ENCODE results near the gene ZNF599.
"Not testable (repeated sequence)": the region's sequence is repeated elsewhere in the genome, so short reads cannot be mapped to it uniquely, and the experiment has no call there.

Gene ZNF599

GRCh38 chr19:34772697-34773554 lies at the start of gene ZNF599:
ZNF599 (minus strand) TSS chr19:34773215; CDS start chr19:34772841, 374 bp downstream.
- DNase-seq = peak; percentile 80
- in situ Hi-C loops (cut with HindIII; ENCODE audit: low pct_ligation_motif_present, low pct_unique_long_range_greater_than_20kb, low sequenced_read_pairs) = no loop called here

DNA sequence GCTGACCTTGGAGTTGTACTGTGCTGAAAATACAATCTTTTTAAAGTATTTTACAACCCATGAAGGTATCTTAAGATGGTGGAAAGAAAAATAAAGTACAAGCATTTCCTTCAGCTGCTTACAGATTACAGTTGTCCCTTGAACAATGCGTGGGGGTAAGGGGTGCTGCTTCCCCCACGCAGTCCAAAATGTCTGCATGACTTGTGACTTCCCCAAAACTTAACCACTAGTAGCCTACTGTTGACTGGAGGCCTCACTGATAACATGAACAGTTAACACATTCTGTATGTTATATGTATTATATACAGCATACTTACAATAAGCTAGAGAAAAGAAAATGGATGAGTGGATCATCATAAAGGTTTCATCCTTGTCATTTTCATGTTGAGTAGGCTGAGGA lies 45.3 kb upstream of the ZNF599 start:
- no peak for DNase-seq
- in situ Hi-C loops (cut with HindIII; ENCODE audit: low pct_ligation_motif_present, low pct_unique_long_range_greater_than_20kb, low sequenced_read_pairs) = no loop called here

- DNase-seq = no peak
- in situ Hi-C loops (cut with HindIII; ENCODE audit: low pct_ligation_motif_present, low pct_unique_long_range_greater_than_20kb, low sequenced_read_pairs) = no loop called here
These were observed 43.7 kb upstream of the ZNF599 start for GRCh38 chr19:34816708-34817107.

DNA sequence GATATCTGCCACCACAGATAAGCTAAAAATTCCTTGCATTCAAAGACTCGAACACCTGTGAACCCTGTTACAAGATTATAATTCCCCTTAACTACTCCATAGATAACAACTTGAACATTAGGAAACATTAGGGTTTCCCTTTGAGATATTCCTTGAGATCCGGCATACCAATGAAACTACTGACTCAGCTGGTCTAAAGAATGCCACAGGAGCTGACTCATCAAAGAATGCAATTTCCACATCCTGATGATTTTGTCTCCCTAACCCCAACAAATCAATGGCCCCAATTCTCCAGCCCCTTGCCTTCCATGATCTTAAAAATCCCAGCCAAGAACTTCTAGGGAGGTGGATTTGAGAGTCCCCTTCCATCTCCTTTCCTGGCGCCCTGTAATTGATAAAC lies 35.6 kb upstream of the ZNF599 start:
- in situ Hi-C loops (cut with HindIII; ENCODE audit: low pct_ligation_motif_present, low pct_unique_long_range_greater_than_20kb, low sequenced_read_pairs) = no loop called here
- no peak for DNase-seq

- no peak for DNase-seq
- in situ Hi-C loops (cut with HindIII; ENCODE audit: low pct_ligation_motif_present, low pct_unique_long_range_greater_than_20kb, low sequenced_read_pairs) = no loop called here
These were observed 34.2 kb upstream of the ZNF599 start for GRCh38 chr19:34806976-34807860.

DNA sequence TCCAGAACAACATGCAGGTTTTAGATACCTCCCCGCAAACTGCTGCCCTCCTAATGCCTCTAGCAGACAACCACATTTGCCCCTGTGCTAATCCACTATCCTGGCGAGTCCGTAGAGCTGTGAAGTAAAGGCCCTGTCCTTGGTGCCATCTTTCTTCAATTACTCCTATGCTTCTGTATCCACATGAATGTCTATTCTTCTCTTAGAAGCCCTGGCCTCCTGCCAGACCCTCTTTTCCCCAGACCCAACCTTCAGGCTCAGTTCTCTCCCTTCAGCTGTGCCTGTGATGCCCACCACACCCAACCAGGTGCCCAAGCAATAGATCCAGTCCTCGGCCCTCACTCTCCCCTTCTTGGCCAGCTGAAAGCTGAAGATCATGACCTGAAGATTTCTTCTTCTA lies 31.1 kb upstream of the ZNF599 start:
- no peak for DNase-seq
- in situ Hi-C loops (cut with HindIII; ENCODE audit: low pct_ligation_motif_present, low pct_unique_long_range_greater_than_20kb, low sequenced_read_pairs) = no loop called here

GRCh38 chr19:34796953-34797352 lies 23.9 kb upstream of the ZNF599 start:
- DNase-seq; in situ Hi-C loops (cut with HindIII; ENCODE audit: low pct_ligation_motif_present, low pct_unique_long_range_greater_than_20kb, low sequenced_read_pairs): not testable (repeated sequence)

DNA sequence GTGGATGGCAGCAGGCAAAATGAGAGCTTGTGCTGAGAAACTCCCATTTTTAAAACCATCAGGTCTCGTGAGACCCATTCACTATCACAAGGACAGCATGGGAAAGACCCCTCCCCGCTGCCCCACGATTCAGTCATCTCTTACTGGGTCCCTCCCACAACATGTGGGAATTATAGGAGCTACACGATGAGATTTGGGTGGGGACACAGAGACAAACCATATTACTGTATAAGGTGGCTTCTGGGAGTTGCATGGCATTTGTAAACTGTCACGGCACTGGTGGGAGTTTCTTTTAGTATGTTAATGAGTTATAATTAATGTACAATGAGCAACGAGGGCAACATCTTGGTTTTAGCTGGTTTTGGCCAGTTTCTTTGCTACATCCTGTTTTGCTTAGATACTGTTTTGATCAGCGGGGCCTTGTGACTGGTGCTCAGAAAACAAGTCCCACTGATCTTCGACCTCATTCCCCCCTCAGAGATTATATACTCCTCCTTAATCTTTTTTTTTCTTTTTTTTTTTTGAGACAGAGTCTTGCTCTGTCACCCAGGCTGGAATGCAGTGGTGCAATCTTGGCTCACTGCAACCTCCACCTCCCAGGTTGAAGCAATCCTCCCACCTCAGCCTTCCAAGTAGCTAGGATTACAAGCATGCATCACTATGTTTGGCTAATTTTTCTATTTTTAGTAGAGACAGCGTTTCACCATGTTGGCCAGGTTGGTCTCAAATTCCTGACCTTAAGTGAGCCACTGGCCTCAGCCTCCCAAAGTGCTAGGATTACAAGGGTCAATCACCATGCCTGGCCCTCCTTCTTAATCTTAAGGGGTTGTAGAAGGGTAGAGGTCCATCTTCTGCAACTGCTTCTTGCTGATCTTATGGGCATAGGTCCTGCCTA lies 21.3 kb upstream of the ZNF599 start:
- no peak for DNase-seq
- in situ Hi-C loops (cut with HindIII; ENCODE audit: low pct_ligation_motif_present, low pct_unique_long_range_greater_than_20kb, low sequenced_read_pairs) = no loop called here

DNA sequence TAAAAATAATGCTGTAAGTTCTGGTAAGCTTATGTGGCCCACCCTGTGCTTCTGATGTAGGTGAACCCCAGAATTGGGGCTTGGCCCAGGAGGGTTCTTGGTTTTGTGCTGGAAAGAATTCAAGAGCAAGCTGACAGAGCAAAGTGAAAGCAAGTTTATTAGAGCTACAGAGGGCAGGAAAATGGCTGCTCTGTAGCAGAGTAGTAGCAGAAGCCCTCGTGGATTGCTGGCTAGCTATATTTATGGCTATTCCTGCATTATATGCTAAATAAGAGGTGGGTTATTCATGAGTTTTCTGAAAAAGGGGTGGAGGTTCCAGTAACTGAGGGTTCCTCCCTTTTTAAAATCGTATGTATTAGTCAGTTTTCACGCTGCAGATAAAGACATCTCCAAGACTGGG lies 20.6 kb upstream of the ZNF599 start:
- in situ Hi-C loops (cut with HindIII; ENCODE audit: low pct_ligation_motif_present, low pct_unique_long_range_greater_than_20kb, low sequenced_read_pairs) = no loop called here
- DNase-seq = no peak

GRCh38 chr19:34788074-34788473 lies 15.1 kb upstream of the ZNF599 start:
- no peak for DNase-seq
- in situ Hi-C loops (cut with HindIII; ENCODE audit: low pct_ligation_motif_present, low pct_unique_long_range_greater_than_20kb, low sequenced_read_pairs) = no loop called here

DNA sequence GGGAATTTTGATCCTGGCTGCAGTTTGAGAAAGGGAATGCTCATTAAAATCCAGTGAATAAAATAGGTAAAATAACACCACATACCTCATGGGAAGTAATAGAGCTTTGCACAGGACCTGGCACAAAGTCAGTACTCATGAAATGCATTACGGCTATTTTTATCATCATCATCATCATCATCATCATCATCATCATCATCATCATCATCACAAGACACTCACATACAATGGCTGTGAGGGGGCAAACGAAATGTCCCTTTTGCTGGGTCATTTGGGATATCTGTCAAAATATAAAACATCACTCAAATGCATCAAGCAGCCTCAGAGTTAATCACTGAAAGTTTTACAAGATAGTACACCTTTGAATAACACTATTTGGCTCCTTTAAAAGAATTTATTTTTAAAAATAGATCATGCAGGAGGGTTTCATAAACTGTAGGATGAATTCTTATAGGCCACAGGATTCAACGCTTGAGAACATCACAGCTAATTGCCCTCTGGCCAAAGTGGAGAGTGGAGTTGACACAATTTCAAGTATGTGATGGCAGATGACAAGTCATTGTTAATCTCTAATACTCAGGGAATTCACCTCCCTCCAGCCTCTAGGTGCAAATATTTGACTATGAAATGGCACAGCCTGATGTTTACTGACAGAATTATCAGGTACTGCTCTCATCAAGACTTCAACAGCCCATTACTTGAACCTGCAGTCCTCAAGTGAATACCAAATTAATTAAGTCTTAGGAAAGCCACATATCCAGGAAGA lies 14.2 kb upstream of the ZNF599 start:
- in situ Hi-C loops (cut with HindIII; ENCODE audit: low pct_ligation_motif_present, low pct_unique_long_range_greater_than_20kb, low sequenced_read_pairs) = no loop called here

DNA sequence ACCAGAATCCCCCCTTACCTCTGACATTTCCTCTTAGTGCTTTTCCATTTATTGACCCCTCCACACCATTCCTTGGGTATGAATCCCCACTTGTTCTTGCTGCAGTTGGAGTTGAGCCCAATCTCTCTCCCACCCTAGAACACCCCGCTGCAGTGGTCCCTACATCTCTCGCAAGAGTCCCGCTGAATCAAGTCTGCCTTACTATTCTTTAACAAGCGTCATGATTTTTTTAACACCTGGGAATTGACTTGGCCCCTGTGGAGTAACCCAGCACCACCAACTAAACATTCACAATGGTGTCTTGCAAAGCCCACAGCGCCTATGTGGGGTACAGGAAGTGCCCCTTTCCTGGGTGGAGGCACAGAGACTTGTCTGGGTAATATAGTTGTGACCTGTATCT lies 13.2 kb upstream of the ZNF599 start:
- no peak for DNase-seq
- in situ Hi-C loops (cut with HindIII; ENCODE audit: low pct_ligation_motif_present, low pct_unique_long_range_greater_than_20kb, low sequenced_read_pairs) = no loop called here

More for the DNA sequence above, 14.2 kb upstream of the ZNF599 start:
- DNase-seq = no peak

DNA sequence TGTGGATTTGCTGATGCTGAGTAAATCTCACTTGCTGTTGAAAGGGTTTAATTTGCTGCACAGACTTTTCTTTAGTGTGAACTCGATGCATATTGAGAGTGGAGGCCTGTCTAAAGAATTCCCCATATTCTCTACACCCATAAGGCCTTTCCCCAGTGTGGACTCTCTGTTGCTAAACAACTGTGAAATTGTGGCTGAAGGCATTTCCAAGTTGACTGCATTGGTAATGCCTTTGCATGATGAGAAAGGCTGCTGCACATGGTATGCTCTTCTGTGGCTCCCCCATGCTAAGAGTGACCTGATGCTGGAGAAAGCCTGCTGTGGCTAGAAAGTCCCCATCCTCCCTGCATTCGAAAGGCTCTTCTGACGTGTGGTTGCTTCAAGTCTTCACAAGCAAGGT lies 6.6 kb upstream of the ZNF599 start:
- in situ Hi-C loops (cut with HindIII; ENCODE audit: low pct_ligation_motif_present, low pct_unique_long_range_greater_than_20kb, low sequenced_read_pairs) = no loop called here
- no peak for DNase-seq

- in situ Hi-C loops (cut with HindIII; ENCODE audit: low pct_ligation_motif_present, low pct_unique_long_range_greater_than_20kb, low sequenced_read_pairs) = no loop called here
- DNase-seq = no peak
These were observed 5.3 kb upstream of the ZNF599 start for GRCh38 chr19:34778342-34778741.

GRCh38 chr19:34774857-34775256 lies 1.8 kb upstream of the ZNF599 start:
- no peak for DNase-seq
- in situ Hi-C loops (cut with HindIII; ENCODE audit: low pct_ligation_motif_present, low pct_unique_long_range_greater_than_20kb, low sequenced_read_pairs) = no loop called here

- in situ Hi-C loops (cut with HindIII; ENCODE audit: low pct_ligation_motif_present, low pct_unique_long_range_greater_than_20kb, low sequenced_read_pairs) = no loop called here
- no peak for DNase-seq
These were observed 495 bp upstream of the ZNF599 start for GRCh38 chr19:34773555-34773864.

DNA sequence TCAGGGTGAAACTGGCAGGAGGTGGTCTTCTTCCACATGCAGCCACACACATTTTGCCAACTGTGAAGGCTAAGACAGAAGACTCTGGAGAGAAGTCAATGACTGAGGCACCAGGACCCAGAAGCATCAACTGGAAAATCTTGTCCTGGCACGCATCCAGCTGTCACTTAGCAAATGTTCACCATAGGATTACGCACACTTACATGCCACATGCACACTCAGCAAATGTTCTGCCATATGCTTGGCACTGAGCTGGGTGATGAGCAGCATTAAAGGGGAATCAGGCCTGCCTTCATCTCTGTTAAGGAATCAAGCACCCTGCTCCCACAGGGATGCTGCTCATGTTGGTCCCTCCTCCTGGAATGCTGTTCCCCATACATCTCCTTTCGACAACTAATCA lies 5.1 kb downstream of the ZNF599 start:
- in situ Hi-C loops (cut with HindIII; ENCODE audit: low pct_ligation_motif_present, low pct_unique_long_range_greater_than_20kb, low sequenced_read_pairs) = no loop called here

DNA sequence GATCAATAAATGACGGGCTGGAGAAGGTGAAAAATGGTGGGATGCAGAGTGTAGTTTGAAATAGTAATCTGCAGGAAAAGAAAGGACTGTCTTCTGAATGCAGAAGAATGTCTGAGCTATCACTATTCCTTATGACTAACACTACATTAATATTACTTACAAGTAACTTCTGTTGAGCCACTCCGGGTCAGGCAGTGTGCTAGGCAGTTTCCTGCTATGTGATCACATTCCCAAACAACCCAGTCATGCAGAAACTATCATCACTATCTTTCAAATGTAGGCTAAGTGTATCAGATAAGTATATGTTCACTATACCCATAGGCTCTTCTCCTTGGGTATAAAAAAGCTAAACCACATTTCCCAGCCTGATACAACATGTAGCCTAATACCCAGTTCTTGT lies 6.6 kb downstream of the ZNF599 start:
- no peak for DNase-seq
- in situ Hi-C loops (cut with HindIII; ENCODE audit: low pct_ligation_motif_present, low pct_unique_long_range_greater_than_20kb, low sequenced_read_pairs) = no loop called here

More for the DNA sequence above, 5.1 kb downstream of the ZNF599 start:
- DNase-seq = no peak
